Left lobe of liver (tissue), 2 donors: Measurements from ENCODE around the gene AFAP1L1. TPM values are rescaled to one million over a fixed set of nuclear protein-coding genes. Genes with fewer than 3 reads are reported as not detected.
A peak's percentile ranks its signal among the peaks of the same experiment; 100 is the strongest.

Source experiments
- ATAC-seq: fragments of 200-7000 bp; cut with Tn5 transposase; one replicate; pipeline ENCODE4 v1.9.1; 2020; ENCODE audit warnings: mild to moderate bottlenecking, moderate library complexity
- DNase-seq: peaks from one replicate; pipeline ENCODE4 v3.0.0-alpha.2; 2020; ENCODE audit warnings: low spot score
- total RNA-seq: library from RNA; stranded (reverse); gene quantifications from one replicate; pipeline ENCODE4 v1.2.1, GENCODE V29; 2021
- donor health status: DM: no; HTN: no; CAD: no; lungs with moderate emphysema.
- donor health status: DM: no; HTN: yes; CAD: no.

The AFAP1L1 gene
- total RNA-seq, 1 donor from 2014 or later, result 2.6 TPM

DNA sequence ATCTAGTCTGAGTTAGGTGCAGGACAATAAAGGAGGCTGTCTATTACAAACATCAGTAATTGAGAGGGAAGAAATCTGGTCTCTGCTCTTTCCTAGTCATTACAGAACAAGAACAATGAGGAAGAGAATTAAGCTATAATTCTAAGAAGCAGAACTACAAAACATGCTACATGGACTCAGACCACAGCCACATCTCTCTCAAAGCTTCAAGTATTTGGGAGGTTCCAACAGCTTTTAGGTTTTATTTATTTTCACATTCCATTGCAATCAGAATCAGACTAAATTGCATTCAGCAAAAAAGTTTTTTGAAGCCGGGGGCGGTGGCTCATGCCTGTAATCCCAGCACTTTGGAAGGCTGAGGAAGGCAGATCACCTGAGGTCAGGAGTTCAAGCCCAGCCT lies 72.5 kb downstream of the AFAP1L1 start:
- no peak for DNase-seq
- no peak for ATAC-seq

DNA sequence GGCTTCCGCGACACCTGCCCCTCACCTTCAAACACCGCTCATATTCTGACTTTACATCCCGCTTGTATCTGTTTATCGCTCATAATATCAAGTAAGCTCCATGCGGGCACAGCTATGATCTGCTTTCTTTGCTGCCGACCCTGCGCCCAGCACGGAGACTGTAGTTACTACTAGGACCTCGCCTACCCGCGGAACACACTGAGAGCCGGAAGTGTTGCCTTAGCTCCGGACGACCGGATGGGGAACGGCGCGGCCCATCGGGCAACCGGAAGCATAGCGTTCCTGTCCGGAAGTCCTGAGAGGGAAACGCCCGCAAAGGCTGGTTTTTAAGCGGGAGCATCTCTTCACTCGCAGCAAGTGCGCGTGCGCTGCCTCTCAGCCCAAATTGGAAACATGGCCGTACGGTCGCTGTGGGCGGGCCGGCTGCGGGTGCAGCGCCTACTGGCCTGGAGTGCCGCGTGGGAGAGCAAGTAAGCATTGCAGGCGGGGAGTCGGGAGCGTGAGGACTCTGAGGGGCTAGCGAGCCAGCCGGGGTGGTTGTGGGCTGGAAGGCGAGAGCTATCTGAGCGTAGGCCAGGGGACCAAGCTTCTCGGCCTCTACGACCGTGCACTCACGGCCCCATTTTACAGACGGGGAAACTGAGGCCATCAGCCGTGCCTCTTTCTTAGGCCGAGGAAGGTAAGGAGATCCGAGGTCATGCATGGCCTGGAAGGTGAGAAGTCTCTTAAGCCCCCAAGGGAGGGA lies 73.7 kb downstream of the AFAP1L1 start, which contains the start of gene GRPEL2:
Gene GRPEL2 (plus strand): TSS at position 353 of the 745 bp plus-strand sequence. CDS start 41 bp downstream, at position 394.
- ATAC-seq (peak; percentile 99), DNase-seq (peak; percentile 97)

DNA sequence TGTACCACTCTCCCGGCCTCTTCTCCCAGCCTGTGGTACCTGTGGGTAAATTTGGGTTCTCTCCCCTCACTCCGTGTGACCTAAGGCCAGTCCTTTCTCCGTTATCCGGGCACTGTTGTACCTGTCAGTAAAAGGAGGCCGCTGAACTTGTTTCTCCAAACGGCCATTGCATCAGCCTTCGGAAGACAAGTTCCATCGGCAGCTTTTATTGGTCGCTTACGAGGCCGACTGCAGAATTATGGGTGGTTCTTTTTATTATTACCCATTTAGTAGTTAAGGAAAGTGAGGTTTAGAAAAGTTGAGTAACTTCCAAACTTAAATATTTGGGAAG lies 74.2 kb downstream of the AFAP1L1 start:
- ATAC-seq (no peak), DNase-seq (no peak)

DNA sequence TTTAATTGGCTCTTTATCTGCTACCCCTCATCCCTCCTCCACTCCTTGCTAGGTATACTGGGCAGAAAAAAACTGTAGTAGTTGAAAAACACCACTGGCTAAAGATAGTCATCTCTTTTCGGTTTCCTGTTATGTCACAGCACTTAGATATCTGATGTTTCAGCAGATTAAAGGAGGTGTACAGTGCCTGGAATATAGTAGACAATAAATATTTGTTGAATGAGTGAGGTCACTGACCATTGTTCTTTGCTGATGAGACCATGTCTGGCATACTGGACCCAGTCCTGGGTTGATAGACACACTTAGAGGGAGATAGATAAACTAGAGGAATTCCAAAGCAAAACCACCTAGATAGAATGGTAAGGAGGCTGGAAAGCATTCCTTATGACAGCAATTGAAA lies 76.9 kb downstream of the AFAP1L1 start:
- no peak for DNase-seq
- ATAC-seq, result no peak

- DNase-seq (no peak), ATAC-seq (no peak)
Observed at GRCh38 chr5:149349382-149349781, 77.7 kb downstream of the AFAP1L1 start.

GRCh38 chr5:149352169-149352568 lies 80.5 kb downstream of the AFAP1L1 start:
- ATAC-seq (no peak), DNase-seq (no peak)

DNA sequence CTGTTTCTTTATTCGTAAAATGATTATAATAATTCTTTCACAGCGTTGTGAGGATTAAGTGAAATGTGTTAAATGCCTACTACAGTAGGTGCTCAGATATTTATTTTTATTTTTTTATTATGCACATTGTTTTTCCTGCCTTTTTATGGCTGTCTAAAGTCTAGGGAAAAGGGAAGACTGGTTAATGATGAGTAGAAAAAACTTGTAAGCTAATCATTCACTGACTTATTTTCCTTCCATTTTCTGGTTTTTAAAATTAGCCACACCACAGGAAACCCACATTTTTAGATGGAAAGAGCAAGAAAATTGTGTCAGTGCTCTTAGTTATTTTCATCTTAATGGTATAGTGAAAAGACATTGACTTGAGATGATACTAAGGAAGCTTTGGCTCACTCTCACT lies 82.3 kb downstream of the AFAP1L1 start:
- no peak for ATAC-seq
- no peak for DNase-seq

GRCh38 chr5:149355688-149356087 lies 84.0 kb downstream of the AFAP1L1 start:
- no peak for DNase-seq

GRCh38 chr5:149356391-149356790 lies 84.7 kb downstream of the AFAP1L1 start:
- DNase-seq, result no peak
- no peak for ATAC-seq

More at GRCh38 chr5:149355688-149356087, 84.0 kb downstream of the AFAP1L1 start:
- ATAC-seq, result no peak

- DNase-seq (peak; percentile 95), ATAC-seq (peak; percentile 98)
Observed at GRCh38 chr5:149357370-149358293, 86.0 kb downstream of the AFAP1L1 start, which contains the start of gene PCYOX1L. Gene PCYOX1L, plus strand, starts transcription at chr5:149358046. Its CDS starts 23 bp downstream, at chr5:149358069.

DNA sequence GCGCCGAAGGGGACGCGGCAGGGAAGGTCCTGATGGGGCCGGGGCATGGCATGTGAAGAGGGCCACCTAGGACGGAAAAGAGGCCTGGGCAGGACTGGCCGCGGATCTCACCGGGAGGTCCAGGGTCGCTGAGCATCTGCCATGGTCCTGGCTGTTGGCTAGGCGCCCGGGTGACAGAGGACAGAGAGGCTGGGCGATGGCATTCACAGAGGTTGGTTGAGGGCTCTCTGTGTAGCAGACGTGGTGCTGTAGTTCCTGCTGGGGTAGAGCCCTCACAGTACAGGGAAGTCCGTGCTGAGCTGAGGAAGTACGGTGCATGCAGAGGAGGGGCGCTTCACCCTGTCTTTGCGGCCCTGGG lies 86.6 kb downstream of the AFAP1L1 start:
- ATAC-seq, result peak; percentile 42
- peak; percentile 60 for DNase-seq

- ATAC-seq, result no peak
Observed at GRCh38 chr5:149358868-149359495, 87.3 kb downstream of the AFAP1L1 start.

DNA sequence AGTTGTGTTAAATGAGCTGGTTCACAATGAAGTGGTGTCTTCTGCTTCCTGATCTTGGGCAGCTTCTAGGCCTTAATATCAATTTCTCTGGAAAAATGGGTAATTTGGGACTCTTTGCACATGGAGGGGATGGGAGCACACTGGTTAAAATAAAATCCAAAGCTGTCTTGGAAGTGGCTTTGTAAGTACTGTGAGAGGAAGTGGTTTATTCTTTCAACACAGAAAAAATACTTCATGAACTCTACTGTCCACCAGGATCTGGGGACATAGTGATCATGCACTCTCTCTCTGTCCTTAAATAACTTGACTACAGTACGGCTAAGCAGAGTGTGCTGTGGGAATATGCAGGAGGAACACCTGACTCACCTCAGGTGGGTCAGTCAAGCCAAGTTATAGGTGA lies 88.6 kb downstream of the AFAP1L1 start:
- ATAC-seq, result no peak
- no peak for DNase-seq

More at GRCh38 chr5:149358868-149359495, 87.3 kb downstream of the AFAP1L1 start:
- no peak for DNase-seq

DNA sequence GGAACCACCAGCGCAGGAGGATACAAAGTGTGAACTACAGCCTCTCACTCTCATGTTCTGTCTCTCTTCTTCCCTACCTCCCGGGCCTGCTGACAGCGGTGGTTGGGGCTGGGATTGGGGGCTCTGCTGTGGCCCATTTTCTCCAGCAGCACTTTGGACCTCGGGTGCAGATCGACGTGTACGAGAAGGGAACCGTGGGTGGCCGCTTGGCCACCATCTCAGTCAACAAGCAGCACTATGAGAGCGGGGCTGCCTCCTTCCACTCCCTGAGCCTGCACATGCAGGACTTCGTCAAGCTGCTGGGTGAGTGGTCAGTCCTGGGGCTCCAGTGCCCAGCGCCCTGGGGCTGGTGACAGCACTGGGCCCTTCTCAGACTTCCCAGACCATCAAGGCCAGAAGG lies 90.9 kb downstream of the AFAP1L1 start:
- ATAC-seq, result no peak
- no peak for DNase-seq

GRCh38 chr5:149363358-149363757 lies 91.7 kb downstream of the AFAP1L1 start:
- ATAC-seq (no peak), DNase-seq (no peak)

DNA sequence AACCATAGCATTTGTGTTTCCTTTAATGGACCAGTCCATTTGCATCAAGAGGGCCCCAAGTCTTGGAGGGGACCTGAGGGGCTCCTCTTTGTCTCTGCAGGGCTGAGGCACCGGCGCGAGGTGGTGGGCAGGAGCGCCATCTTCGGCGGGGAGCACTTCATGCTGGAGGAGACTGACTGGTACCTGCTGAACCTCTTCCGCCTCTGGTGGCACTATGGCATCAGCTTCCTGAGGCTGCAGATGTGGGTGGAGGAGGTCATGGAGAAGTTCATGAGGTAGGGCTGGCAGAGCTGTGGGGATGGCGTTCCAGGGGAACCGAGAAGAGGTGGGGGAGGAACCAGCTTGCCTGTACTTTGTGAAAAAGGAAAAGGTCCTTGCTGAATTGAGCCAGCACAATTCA lies 92.3 kb downstream of the AFAP1L1 start:
- DNase-seq (no peak), ATAC-seq (no peak)

DNA sequence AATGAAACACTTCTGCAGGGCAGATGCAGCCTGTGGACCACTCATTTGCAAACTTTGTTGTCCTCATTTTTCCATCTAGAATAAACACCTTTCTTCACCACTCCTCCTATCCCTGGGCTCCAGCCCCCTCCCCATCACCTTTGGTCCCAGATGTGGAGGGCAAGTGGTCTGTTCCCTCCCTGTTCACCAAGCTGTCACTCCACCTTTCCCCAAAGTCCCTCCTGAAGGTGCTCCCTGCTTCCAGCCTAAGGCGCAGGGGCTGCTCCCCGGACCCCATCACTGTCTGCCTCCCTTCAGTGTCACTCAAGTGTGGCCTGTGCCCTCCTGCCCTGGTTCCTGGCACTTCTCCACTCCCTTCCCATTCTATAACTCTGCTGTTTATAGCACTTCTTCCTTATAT lies 93.1 kb downstream of the AFAP1L1 start:
- ATAC-seq, result no peak
- DNase-seq, result no peak

DNA sequence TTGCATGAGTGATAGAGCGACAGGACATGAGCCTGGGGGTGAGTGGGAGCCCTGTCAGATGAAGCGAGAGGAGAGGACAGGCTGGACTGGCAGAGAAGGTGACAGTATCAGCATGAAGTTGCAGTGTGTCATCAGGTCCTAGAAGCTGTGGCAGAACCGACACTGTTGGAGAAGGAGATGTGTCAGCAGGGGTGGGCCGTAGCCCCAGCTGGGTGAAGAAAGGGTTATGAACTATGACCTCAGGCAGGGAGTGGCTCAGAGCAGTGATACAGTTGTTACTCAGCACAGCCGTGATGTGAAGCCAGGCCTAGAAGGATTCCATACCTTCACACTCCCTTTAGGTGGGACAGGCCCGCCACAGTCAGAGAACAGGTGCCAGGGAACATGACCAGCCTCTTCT lies 93.8 kb downstream of the AFAP1L1 start:
- DNase-seq, result no peak
- no peak for ATAC-seq

GRCh38 chr5:149366169-149366729 lies 94.6 kb downstream of the AFAP1L1 start:
- DNase-seq, result no peak

DNA sequence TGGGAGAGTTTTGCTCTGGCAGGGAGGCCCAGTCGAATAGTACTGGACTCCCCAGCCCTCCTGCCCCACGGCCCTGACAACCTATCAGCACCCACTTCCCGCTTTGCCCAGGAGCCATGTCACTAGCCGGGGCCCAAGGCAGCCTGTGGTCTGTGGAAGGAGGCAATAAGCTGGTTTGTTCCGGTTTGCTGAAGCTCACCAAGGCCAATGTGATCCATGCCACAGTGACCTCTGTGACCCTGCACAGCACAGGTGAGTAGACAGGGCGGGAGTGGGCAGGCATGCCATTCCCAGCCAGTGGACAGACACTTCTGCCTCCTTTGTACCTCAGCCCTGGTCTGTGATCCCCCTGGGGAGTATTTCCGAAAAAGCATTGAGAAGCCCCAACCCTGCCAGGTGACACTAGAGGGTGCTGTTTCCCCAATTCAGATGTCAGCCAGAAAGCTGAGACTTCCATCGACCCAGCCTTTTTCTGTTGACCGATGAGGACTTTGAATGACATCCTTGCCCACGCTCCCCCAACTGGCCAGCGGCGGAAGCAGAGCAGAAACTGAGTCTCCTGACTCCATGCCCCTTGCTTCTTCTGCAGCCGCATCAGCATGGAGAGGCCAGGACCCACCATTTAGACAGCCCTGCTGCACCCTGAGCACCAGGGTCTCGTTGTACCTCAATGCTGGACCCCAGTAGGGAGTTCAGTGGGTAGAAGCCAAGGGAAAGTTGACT lies 95.8 kb downstream of the AFAP1L1 start:
- DNase-seq (peak; percentile 70), ATAC-seq (peak; percentile 94)

More at GRCh38 chr5:149366169-149366729, 94.6 kb downstream of the AFAP1L1 start:
- no peak for ATAC-seq
